GM19324 (cell line): Measurements from ENCODE around the gene PCDHGB7.
"Not testable (repeated sequence)": the region's sequence is repeated elsewhere in the genome, so short reads cannot be mapped to it uniquely, and the experiment has no call there.

Experiments used
- ATAC-seq: cut with Tn5 transposase; IDR thresholded peaks from one replicate; pipeline ENCODE4 v1.9.1; 2021; ENCODE audit warnings: mild to moderate bottlenecking, moderate library complexity; ENCODE audit not compliant: unreplicated experiment, low FRiP score

Gene PCDHGB7

GRCh38 chr5:141422742-141423291 is 5.3 kb downstream of the PCDHGB7 start:
- no peak for ATAC-seq

DNA sequence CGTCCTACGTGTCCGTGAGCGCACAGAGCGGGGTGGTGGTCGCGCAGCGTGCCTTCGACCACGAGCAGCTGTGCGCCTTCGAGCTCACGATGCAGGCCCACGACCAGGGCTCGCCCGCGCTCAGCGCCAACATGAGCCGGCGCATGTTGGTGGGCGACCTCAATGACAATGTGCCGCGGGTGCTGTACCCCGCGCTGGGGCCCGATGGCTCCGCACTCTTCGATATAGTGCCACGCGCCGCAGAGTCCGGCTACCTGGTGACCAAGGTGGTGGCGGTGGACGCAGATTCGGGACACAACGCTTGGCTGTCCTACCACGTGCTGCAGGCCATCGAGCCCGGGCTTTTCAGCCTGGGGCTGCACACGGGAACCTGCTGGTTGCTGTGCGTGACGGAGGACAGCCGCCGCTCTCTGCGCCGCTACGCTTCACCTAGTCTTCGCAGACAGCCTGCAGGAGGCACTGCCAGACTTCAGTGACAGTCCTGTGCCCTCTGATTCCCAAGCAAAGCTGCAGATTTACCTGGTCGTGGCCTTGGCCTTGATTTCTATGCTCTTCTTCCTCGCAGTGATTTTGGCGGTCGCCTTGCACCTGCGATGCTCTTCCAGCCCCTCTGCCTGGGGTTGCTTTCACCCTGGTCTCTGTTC is 10.4 kb downstream of the PCDHGB7 start:
- no peak for ATAC-seq

DNA sequence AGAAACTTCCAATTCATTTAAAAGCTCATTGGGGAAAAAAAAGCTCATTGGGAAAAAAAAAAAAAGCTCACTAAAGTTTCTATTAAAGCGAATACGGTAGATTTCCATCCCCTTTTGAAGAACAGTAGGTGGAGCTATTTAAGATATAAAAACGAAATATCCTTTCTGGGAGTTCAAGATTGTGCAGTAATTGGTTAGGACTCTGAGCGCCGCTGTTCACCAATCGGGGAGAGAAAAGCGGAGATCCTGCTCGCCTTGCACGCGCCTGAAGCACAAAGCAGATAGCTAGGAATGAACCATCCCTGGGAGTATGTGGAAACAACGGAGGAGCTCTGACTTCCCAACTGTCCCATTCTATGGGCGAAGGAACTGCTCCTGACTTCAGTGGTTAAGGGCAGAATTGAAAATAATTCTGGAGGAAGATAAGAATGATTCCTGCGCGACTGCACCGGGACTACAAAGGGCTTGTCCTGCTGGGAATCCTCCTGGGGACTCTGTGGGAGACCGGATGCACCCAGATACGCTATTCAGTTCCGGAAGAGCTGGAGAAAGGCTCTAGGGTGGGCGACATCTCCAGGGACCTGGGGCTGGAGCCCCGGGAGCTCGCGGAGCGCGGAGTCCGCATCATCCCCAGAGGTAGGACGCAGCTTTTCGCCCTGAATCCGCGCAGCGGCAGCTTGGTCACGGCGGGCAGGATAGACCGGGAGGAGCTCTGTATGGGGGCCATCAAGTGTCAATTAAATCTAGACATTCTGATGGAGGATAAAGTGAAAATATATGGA is 13.0 kb downstream of the PCDHGB7 start, which contains the start of gene PCDHGA12:
Gene PCDHGA12 (plus strand): TSS at position 176 of the 782 bp plus-strand sequence. CDS start 253 bp downstream, at position 429.
- no peak for ATAC-seq

DNA sequence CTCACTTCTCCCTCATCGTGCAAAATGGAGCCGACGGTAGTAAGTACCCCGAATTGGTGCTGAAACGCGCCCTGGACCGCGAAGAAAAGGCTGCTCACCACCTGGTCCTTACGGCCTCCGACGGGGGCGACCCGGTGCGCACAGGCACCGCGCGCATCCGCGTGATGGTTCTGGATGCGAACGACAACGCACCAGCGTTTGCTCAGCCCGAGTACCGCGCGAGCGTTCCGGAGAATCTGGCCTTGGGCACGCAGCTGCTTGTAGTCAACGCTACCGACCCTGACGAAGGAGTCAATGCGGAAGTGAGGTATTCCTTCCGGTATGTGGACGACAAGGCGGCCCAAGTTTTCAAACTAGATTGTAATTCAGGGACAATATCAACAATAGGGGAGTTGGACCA is 13.8 kb downstream of the PCDHGB7 start:
- no peak for ATAC-seq

DNA sequence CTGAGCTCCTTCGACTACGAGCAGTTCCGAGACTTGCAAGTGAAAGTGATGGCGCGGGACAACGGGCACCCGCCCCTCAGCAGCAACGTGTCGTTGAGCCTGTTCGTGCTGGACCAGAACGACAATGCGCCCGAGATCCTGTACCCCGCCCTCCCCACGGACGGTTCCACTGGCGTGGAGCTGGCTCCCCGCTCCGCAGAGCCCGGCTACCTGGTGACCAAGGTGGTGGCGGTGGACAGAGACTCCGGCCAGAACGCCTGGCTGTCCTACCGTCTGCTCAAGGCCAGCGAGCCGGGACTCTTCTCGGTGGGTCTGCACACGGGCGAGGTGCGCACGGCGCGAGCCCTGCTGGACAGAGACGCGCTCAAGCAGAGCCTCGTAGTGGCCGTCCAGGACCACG is 14.8 kb downstream of the PCDHGB7 start:
- ATAC-seq = not testable (repeated sequence)

DNA sequence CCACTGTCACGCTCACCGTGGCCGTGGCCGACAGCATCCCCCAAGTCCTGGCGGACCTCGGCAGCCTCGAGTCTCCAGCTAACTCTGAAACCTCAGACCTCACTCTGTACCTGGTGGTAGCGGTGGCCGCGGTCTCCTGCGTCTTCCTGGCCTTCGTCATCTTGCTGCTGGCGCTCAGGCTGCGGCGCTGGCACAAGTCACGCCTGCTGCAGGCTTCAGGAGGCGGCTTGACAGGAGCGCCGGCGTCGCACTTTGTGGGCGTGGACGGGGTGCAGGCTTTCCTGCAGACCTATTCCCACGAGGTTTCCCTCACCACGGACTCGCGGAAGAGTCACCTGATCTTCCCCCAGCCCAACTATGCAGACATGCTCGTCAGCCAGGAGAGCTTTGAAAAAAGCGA is 15.2 kb downstream of the PCDHGB7 start:
- not testable (repeated sequence) for ATAC-seq

DNA sequence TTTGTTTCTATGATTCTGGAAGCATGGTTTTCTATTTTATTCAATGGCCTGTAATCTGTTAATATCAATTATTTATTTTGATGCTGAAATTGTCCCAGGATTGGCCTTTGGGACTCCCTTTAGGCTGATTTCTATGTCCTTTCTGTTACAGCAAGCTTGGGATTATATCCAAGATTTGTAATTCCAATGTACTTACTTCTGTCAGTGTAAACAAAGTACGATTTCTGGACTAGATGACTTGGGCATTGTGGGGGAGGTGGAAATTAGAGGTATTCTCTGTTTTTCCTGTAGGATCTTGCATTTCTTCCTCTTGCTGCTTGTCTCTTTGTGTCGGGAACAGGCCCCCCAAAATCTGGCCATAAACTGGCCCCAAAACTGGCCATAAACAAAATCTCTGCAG is 16.5 kb downstream of the PCDHGB7 start:
- no peak for ATAC-seq

DNA sequence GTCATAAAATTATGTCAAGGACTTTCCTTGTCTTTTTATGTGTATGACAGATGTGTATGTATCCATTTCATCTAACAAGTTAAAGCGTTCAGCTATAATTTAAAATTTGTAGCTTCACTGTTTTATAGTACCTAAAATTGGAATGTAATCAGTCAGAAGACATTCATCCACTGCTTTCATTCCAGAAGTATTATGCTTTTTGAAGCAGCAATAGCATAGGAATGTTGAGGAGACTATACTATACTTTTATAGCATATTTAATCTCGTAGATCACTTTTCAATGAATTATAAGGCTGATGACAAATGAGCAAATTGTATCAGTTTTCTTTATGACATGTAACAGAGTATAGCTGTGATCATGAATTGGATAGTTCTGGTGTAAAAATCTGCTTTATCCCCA is 19.7 kb downstream of the PCDHGB7 start:
- ATAC-seq = no peak

DNA sequence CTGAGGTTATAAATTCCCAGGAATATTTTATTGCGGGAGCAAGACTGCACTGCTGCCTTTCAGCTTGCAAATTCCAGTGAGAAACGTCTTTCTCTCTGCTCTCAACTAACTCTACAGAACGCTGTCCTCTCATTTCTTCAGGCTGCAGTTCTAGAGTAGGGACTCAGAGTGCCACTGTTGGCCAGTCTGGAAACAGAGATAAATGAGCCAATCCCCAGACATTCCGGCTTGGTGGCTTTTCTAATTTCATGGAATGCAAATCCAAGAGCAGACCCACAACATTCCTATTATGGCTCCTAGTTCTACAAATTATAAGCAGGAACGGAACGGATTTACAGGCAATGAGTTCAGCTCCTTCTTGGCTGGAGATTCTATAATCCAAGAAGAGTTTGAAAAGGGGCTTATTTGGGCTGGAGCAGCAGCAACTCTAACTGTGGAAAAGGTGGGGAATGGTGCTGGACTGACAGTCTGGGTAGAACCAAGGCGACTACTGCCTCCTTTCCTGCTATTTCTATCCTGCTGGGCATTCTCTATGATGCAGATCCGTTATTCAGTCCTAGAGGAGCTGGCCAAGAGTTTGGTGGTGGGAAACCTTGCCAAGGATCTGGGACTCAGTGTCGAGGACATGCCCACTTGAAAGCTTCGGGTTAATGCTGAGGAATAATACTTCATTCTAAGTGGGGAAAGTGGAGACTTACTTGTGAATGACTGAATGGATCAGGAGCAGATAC is 22.1 kb downstream of the PCDHGB7 start:
- no peak for ATAC-seq

DNA sequence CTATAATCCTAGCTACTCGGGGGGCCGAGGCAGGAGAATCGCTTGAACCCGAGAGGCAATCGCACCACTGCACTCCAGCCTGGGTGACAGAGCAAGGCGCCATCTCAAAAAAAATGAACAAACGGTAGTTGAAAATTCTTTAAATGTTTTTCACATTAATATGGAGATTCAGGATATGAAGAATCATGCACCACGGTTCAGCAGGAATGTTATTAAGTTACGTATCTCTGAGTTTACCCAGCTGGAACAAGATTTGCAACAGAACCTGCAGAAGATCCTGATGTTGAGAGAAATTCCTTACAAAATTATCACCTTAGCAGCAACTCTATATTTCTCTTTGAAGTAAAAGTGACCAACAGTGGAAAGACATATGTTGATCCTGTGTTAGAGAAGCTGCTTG is 22.9 kb downstream of the PCDHGB7 start:
- no peak for ATAC-seq

DNA sequence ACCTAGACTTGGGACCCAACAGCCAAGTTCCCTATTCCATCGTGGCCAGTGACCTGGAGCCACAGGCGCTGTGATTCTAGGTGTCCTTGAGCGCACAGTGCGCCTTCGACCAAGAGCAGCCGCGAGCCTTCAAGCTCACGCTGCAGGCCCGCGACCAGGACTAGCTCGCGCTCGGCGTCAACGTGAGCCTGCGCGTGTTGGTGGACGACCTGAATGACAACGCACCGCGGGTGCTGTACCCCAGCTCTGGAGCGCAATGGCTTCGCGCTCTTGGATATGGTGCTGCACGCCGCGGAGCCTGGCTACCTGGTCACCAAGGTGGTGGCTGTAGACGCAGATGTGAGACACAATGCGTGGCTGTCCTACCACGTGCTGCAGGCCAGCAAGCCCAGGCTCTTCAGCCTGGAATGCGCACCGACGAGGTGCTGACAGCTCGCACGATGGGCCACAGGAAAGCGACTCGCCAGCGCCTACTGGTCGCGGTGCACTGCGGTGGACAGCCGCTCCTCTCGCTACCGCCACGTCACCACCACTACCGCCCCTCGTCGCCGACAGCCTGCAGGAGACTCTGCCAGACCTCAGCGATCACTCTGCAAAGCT is 24.2 kb downstream of the PCDHGB7 start:
- ATAC-seq = no peak

- no peak for ATAC-seq
These were observed 47.9 kb downstream of the PCDHGB7 start for GRCh38 chr5:141465351-141465750.
